Measurements from ENCODE around the gene EHHADH.

DNA sequence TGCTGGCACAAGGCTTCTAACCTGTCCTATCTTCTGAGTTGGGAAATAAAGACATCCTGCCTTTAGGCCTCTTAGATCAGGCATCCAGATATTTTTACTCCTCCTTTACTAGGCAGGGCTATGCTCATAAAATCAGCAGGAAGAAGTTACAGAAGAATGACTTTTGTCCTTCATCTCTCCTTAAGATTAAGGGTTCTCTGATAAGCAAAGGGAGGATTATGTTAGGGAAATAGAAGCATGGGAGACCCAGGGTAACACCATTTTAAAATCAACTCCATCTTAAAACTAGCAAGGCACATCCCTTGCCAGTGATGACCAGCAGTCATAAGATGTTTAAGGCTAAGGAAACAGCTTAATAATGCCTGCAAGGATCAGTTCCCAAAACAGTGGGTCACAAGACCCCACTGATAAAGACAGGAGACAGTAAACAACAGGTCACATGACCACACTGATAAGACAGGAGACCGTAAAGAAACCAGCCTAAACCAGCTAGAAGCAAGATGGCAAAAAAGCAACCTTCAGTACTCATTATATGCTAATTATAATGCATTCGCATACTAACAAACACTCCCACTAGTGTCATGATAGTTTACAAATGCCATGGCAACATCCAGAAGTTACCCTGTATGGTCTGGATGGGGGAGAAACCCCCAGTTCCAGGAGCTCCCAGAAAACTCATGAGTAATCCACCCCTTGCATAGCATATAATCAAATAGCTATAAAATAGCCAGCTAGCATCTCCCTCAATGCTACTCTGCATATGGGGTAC, 14.5 kb upstream of the EHHADH start:
- TF ChIP-seq, protein P1, sequence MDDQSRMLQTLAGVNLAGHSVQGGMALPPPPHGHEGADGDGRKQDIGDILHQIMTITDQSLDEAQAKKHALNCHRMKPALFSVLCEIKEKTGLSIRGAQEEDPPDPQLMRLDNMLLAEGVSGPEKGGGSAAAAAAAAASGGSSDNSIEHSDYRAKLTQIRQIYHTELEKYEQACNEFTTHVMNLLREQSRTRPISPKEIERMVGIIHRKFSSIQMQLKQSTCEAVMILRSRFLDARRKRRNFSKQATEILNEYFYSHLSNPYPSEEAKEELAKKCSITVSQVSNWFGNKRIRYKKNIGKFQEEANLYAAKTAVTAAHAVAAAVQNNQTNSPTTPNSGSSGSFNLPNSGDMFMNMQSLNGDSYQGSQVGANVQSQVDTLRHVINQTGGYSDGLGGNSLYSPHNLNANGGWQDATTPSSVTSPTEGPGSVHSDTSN (IDR thresholded peaks at IDR 0.05), result no peak
- no peak for TF ChIP-seq POLR2AphosphoS5 (IDR thresholded peaks at IDR 0.05; ENCODE audit: low read depth, low read length)
- TF ChIP-seq, protein P2, sequence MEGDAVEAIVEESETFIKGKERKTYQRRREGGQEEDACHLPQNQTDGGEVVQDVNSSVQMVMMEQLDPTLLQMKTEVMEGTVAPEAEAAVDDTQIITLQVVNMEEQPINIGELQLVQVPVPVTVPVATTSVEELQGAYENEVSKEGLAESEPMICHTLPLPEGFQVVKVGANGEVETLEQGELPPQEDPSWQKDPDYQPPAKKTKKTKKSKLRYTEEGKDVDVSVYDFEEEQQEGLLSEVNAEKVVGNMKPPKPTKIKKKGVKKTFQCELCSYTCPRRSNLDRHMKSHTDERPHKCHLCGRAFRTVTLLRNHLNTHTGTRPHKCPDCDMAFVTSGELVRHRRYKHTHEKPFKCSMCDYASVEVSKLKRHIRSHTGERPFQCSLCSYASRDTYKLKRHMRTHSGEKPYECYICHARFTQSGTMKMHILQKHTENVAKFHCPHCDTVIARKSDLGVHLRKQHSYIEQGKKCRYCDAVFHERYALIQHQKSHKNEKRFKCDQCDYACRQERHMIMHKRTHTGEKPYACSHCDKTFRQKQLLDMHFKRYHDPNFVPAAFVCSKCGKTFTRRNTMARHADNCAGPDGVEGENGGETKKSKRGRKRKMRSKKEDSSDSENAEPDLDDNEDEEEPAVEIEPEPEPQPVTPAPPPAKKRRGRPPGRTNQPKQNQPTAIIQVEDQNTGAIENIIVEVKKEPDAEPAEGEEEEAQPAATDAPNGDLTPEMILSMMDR (IDR thresholded peaks at IDR 0.05), result no peak
- no peak for TF ChIP-seq SMC3 (IDR thresholded peaks at IDR 0.05; ENCODE audit: low read depth, low read length)
- no peak for TF ChIP-seq TAF1 (IDR thresholded peaks at IDR 0.05; ENCODE audit: borderline replicate concordance, low read depth, low read length)
